HT1080 (cell line): ENCODE results near the gene GDPD5. TPM values are rescaled to one million over a fixed set of nuclear protein-coding genes. Genes with fewer than 3 reads are reported as not detected.

Source experiments
- DNase-seq: peaks from one replicate; pipeline ENCODE4 v3.0.0-alpha.2; 2015; ENCODE audit warnings: low read depth
- total RNA-seq: library from RNA; depleted of rRNA; stranded (reverse); fragments of >200 nt; shearing (Covaris generic); gene quantifications from 2 replicates; pipeline ENCODE4 v1.2.3, GENCODE V29; 2014

GDPD5 gene
- total RNA-seq, 1 experiment from 2014 or later: 53.2 TPM

- DNase-seq: no peak
These were observed 9.6 kb downstream of the GDPD5 start for GRCh38 chr11:75516140-75516539.

DNA sequence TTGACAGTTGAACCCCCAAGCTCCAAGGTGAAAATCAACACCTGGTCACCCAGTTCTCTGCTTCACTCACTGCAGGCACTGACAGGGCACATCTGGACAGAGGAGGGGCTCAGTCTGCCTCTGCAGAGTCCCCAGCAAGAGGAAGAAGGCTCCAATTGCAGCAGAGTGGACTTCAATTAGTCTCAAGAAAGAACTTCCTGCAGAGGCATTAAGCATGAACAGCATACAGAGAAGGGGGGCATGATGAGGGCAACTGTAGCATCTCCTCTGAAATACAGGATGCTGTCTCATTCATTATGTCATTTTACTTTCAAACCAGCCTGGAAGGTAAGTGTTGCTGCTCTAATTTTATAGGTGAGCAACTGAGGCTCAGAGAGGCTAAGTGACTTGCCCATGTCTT is 11.1 kb downstream of the GDPD5 start:
- DNase-seq: no peak

DNA sequence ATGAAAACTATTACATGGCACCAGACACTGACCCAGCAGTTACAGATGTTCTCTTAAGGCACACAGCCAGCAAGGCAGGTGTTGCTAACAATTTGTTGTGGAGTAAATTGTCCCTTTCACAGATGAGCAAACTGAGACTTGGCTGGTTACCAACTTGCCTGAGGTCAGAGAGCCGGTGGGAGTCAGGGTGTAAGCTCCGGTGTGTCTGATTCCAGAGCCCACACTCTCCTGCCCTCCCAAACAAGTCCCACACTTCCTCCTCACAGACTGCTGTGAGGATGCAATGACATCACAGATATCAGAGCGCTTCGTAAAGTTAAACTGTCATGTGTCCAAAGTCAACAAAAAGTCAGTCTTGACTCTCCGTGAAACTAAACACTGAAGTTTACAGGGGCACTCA is 12.5 kb downstream of the GDPD5 start:
- DNase-seq: no peak

GRCh38 chr11:75510723-75511019 is 15.1 kb downstream of the GDPD5 start:
- DNase-seq: no peak

GRCh38 chr11:75510004-75510722 is 15.6 kb downstream of the GDPD5 start:
- DNase-seq: no peak

DNA sequence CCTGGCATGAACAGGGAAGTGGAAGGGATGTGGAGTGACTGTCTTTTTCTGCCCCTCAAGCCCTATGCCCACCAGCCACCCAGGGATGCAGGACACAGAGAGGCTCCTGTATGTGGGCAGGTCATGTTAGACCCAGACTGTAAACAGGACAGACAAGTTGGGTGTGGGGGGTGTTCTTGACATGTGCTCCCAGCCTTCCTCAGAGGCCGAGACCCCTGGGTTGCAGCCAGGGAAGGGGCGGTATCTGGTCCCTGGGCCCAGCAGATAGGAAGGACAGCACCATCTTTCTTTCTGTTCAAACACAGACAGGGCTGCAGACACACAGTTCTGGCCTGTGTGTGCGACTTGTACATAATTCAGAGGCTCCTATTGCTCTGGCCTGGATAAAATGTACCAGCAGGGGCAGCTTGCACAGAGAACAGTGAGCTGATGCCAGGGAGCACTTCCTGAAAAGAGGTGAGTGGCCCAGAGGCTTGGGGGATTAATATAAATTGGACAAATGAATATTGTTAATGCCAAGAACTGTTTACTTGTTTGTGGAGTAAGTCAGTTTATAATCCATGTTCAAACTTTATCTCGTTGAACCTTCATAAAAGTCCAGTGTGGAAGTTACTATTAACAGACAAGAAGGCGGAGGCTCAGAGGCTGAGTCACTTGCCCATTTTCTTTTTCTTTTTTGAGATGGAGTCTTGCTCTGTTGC is 16.6 kb downstream of the GDPD5 start:
- DNase-seq: no peak

DNA sequence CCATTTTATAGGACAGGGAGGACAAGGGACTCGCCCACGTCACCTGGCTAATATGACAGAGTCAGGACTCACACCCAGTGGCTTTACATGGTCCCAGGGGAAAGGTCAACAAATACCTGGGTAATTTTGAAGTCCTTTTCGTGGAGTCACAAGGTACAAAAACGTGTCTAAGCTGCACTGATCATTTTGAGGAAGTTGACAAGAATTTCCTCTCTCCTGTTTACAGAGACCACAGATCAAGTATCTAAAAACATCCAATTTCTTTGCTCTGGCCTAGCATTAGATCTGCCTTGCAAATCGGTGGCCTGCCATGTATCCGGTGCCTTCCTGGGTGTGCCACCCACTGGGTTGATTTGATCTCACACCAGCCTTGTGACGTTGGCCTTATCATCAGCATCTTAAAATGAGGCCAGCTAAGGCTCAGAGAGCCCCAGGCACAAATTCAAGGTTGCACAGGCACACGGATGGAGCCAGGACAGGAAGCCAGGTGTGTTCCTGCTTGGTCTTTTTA is 17.6 kb downstream of the GDPD5 start:
- DNase-seq: no peak

GRCh38 chr11:75507571-75507970 is 18.2 kb downstream of the GDPD5 start:
- DNase-seq: no peak

- DNase-seq: no peak
These were observed 18.9 kb downstream of the GDPD5 start for GRCh38 chr11:75506827-75507226.

DNA sequence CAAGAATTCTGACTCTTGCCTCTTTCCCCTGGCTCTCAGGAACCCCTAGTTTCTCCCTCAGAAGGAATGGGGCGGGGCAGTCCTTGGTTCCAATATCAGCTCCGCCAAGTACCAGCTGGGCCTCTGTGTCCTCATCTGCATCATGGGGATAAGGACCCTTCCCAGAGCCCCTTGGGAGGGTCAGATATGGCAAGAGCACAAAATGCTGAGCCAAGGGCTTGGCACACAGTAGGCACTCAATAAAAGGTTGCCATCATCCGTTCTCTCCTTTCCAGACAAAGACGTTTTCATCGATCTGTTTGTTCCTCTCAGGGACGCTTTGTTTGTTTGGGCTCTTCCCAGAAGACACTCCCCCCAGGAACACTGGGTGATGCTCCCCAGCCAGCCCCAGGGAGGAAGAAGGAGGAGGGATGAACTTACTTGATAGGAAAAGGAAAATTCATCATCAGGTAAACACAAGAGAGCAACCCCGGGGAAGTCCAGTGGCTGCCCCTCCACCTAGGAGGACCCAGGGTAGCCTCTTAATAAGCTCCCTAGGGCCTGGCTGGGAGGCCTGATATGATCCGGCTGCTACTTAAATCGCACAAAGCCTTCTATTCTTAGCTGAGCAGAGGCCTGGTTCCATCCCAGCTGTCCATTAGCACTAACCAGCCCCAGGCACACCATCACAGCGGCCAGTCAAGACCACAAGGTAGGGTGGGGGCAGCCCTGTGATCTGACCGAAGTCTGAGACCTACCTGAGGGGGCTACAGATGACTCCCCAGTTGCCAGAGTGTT is 19.6 kb downstream of the GDPD5 start:
- no peak for DNase-seq

DNA sequence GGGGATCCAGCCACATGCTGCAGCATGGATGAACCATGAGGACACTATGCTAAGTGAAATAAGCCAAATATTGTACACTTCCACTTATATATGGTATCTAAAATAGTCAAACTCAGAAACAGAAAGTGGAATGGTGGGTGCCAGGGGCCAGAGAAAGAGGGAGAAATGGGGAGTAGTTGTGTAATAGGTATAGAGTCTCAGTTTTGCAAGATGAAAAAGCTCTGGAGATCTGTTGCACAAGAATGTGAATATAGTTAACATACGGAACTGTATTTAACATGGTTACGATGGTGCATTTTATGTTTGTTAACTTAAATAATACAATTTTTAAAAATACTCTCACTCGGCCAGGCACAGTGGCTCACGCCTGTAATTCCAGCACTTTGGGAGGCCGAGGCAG is 21.2 kb downstream of the GDPD5 start:
- DNase-seq: no peak

- DNase-seq: no peak
These were observed 22.1 kb downstream of the GDPD5 start for GRCh38 chr11:75503531-75504099.

DNA sequence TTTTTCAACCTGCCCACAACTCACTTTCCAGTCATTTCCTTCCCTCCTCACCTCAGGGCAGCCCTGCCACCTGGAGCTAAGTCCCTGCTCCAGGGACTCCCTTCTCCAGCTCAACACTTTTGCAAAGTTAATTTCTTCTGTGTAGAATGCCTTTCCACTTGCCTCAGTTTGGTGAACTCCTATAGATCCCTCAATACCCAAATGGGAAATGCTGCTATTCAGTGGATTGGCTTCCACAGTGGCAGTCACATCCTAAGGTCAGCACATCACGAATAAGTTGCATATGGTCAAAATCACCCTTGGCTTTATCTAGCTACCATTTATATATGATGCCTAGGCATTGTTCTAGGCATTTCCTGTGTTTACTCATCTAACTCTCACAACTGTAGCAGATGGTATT is 23.6 kb downstream of the GDPD5 start:
- DNase-seq: no peak

- DNase-seq: no peak
These were observed 25.0 kb downstream of the GDPD5 start for GRCh38 chr11:75500742-75501141.

GRCh38 chr11:75499423-75500190 is 26.1 kb downstream of the GDPD5 start:
- peak; percentile 90 for DNase-seq

- peak; percentile 47 for DNase-seq
These were observed 27.0 kb downstream of the GDPD5 start for GRCh38 chr11:75498556-75499255.

DNA sequence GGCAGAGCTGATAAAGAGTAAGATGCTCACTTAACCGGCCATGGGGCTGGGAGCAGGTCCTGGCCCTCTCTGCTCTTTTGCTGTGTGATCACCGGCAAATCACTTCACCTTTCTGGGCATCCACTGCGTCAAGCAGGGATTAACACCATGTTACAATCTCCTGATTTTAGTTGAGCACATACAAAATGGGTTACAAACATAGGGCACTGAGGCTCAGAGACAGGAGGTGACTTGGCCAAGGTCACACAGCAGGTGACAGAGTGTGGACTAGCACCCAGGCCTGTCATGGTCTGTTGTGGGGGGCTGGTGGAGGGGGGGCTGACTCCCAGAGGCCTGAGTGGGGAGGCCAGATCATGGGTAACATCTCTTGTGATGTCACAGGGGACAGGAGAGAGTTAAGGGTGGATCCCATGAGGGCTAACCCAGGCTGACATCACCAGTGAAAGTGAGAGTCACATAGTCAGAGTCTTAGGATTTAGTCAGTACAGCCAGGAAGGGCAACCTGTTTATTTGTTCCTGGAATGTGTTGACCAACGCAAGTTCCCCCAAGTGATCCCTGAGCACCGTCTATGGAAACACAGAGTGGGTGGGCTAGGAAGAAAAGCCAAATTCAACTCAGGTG is 27.8 kb downstream of the GDPD5 start:
- DNase-seq: no peak

- peak; percentile 29 for DNase-seq
These were observed 29.4 kb downstream of the GDPD5 start for GRCh38 chr11:75496305-75496752.

- DNase-seq: no peak
These were observed 29.9 kb downstream of the GDPD5 start for GRCh38 chr11:75495749-75496304.

DNA sequence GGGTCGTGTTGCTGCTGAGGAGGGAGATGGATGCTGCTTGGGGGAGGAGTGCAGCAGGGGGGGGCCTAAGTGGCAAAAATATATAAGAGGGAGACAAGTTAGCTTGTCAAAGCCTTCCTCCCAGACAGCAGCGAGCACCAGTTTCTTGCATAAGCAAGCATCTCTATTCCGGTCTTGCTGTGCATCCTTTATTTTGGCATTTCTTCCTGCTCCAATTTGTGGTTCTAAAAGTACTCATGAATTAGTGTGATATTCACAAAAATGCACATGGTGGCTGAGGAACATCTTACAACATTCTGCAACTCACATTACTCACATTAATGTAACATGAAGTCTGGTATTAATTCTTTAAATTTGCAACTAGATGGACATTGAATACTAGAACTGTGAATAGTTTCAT is 32.1 kb downstream of the GDPD5 start:
- no peak for DNase-seq
